Liver (tissue), 9 donors: ENCODE results near the gene ADAT2. TPM values are rescaled to one million over a fixed set of nuclear protein-coding genes. Genes with fewer than 3 reads are reported as not detected.

Source experiments
- DNase-seq: peaks from one replicate; pipeline ENCODE4 v3.0.0-alpha.2; 2017; ENCODE audit warnings: low spot score
- H3K27ac ChIP-seq, 2 donors: one replicate each; pipeline ENCODE4 v1.7.0; 2013; ENCODE audit warnings: inconsistent platforms in 2 of 2, low read length in 2 of 2, control low read depth in 1 of 2, low read depth in 1 of 2, mild to moderate bottlenecking in 1 of 2
- H3K27me3 ChIP-seq, 4 donors: one replicate each; pipeline versions ENCODE4 v1.6.1 to v1.7.0; 2013; ENCODE audit warnings: low read length in 3 of 4, inconsistent platforms in 1 of 4, mild to moderate bottlenecking in 1 of 4, moderate library complexity in 1 of 4; ENCODE audit not compliant: control insufficient read depth in 4 of 4, insufficient read depth in 4 of 4
- H3K36me3 ChIP-seq, 4 donors: one replicate each; pipeline versions ENCODE4 v1.6.1 to v1.7.0; 2013; ENCODE audit warnings: low read length in 3 of 4, mild to moderate bottlenecking in 3 of 4, low read depth in 1 of 4, moderate library complexity in 1 of 4; ENCODE audit not compliant: control insufficient read depth in 4 of 4, insufficient read depth in 3 of 4
- H3K4me1 ChIP-seq, 4 donors: one replicate each; pipeline versions ENCODE4 v1.6.1 to v1.7.0; 2013; ENCODE audit warnings: low read length in 3 of 4, mild to moderate bottlenecking in 3 of 4, moderate library complexity in 1 of 4; ENCODE audit not compliant: control insufficient read depth in 4 of 4, insufficient read depth in 4 of 4
- H3K4me3 ChIP-seq, 3 donors: one replicate each; pipeline versions ENCODE4 v1.6.1 to v1.7.0; 2013; ENCODE audit warnings: low read length in 3 of 3, control low read depth in 1 of 3, low read depth in 1 of 3, mild to moderate bottlenecking in 1 of 3
- H3K9ac ChIP-seq, 2 donors: one replicate each; pipeline ENCODE4 v1.7.0; 2013; ENCODE audit warnings: low read length in 2 of 2, mild to moderate bottlenecking in 2 of 2, moderate library complexity in 2 of 2, control low read depth in 1 of 2, low read depth in 1 of 2
- H3K9me3 ChIP-seq, 4 donors: one replicate each; pipeline versions ENCODE4 v1.6.1 to v1.7.0; 2013; ENCODE audit warnings: low read length in 3 of 4; ENCODE audit not compliant: control insufficient read depth in 4 of 4
- ATF3 ChIP-seq: IDR thresholded peaks from 2 replicates; pipeline ENCODE4 v1.6.1; 2016; ENCODE audit warnings: antibody characterized with exemption
- EGR1 ChIP-seq, 2 donors: IDR thresholded peaks; 2 replicates each; pipeline ENCODE4 v1.6.1; 2016 to 2018; ENCODE audit warnings: antibody characterized with exemption in 2 of 2, low read depth in 2 of 2
- FOXA1 ChIP-seq: IDR thresholded peaks from 2 replicates; pipeline ENCODE4 v1.6.1; 2016; ENCODE audit warnings: antibody characterized with exemption
- FOXA2 ChIP-seq: IDR thresholded peaks from 2 replicates; pipeline ENCODE4 v1.6.1; 2016; ENCODE audit warnings: antibody characterized with exemption
- GABPA ChIP-seq, 2 donors: IDR thresholded peaks in 1 of 2; conservative IDR thresholded peaks in 1 of 2; 2 replicates each; pipeline ENCODE4 v1.6.1; 2016; ENCODE audit warnings: antibody characterized with exemption in 2 of 2, mild to moderate bottlenecking in 1 of 2, moderate library complexity in 1 of 2
- HNF4A ChIP-seq, 2 donors: conservative IDR thresholded peaks; 2 replicates each; pipeline ENCODE4 v1.6.1; 2016; ENCODE audit warnings: antibody characterized with exemption in 2 of 2, mild to moderate bottlenecking in 2 of 2
- HNF4G ChIP-seq: IDR thresholded peaks from 2 replicates; pipeline ENCODE4 v1.6.1; 2016; ENCODE audit warnings: antibody characterized with exemption
- JUND ChIP-seq, 2 donors: IDR thresholded peaks; 2 replicates each; pipeline ENCODE4 v1.6.1; 2016; ENCODE audit warnings: antibody characterized with exemption in 2 of 2
- NR2F2 ChIP-seq: IDR thresholded peaks from 2 replicates; pipeline ENCODE4 v1.6.1; 2016; ENCODE audit warnings: antibody characterized with exemption
- RAD21 ChIP-seq, 2 donors: IDR thresholded peaks; 2 replicates each; pipeline ENCODE4 v1.6.1; 2016; ENCODE audit warnings: antibody characterized with exemption in 2 of 2, mild to moderate bottlenecking in 2 of 2
- REST ChIP-seq: IDR thresholded peaks from 2 replicates; pipeline ENCODE4 v1.6.1; 2016; ENCODE audit warnings: antibody characterized with exemption, mild to moderate bottlenecking
- RXRA ChIP-seq, 2 donors: IDR thresholded peaks; 2 replicates each; pipeline ENCODE4 v1.6.1; 2017 to 2018; ENCODE audit warnings: antibody characterized with exemption in 2 of 2, mild to moderate bottlenecking in 1 of 2
- SP1 ChIP-seq: IDR thresholded peaks from 2 replicates; pipeline ENCODE4 v1.6.1; 2018; ENCODE audit warnings: antibody characterized with exemption, mild to moderate bottlenecking
- TAF1 ChIP-seq: conservative IDR thresholded peaks from 2 replicates; pipeline ENCODE4 v1.6.1; 2016; ENCODE audit warnings: antibody characterized with exemption, mild to moderate bottlenecking
- YY1 ChIP-seq: IDR thresholded peaks from 2 replicates; pipeline ENCODE4 v1.6.1; 2016; ENCODE audit warnings: antibody characterized with exemption, mild to moderate bottlenecking
- ZBTB33 ChIP-seq: IDR thresholded peaks from 2 replicates; pipeline ENCODE4 v1.6.1; 2016; ENCODE audit warnings: antibody characterized with exemption
- WGBS: extraction: QIAGEN DNeasy Blood & Tissue Kit; methylation state at CpG from one replicate; pipeline ENCODE4 v1.1.7; 2013; 5-methylcytosine and 5-hydroxymethylcytosine counted together
- polyA plus RNA-seq, 2 donors: library from polyadenylated mRNA; stranded (reverse) in 1 of 2; unstranded in 1 of 2; fragments of 200-250 nt in 1 of 2; fragments of >200 nt in 1 of 2; fragmentation: Nextera tagmentation in 1 of 2; extraction: Ambion mirVana in 1 of 2; gene quantifications; one replicate each; pipeline versions ENCODE4 v1.2.1 to v1.2.3, GENCODE V29; 2013 to 2015
- total RNA-seq, 2 donors: library from RNA; depleted of rRNA; stranded (reverse); fragments of >200 nt; gene quantifications; one replicate each; pipeline ENCODE4 v1.2.3, GENCODE V29; 2014
- TF ChIP-seq, protein P1 (sequence below): IDR thresholded peaks from 2 replicates; pipeline ENCODE4 v1.6.1; 2016; ENCODE audit warnings: antibody characterized with exemption
- TF ChIP-seq, protein P2 (sequence below): fragments of 150-350 bp; IDR thresholded peaks from 2 replicates; pipeline ENCODE4 v1.5.1; 2017; ENCODE audit warnings: improper control_type of control experiment, low read depth, low read length; ENCODE audit not compliant: missing input control
- donor health status: healthy.
- donor health status: healthy.
- donor health status: healthy.
- donor health status: healthy.
- donor health status: healthy.

The ADAT2 gene
- total and polyA plus RNA-seq, 4 donors = 1.4 to 3.7 (median 2.5) TPM

- 28% methylated on average over 1 of the region's 1 CpG for WGBS
- Histone ChIP-seq H3K36me3 (no peaks in the 10 kb centered on the region), H3K9ac (no peak overlapping the region), H3K27me3 (no peaks in the 10 kb centered on the region), H3K27ac (no peak overlapping the region), H3K4me1 (peaks cover 4 to 25% (median 23%) of the 10 kb centered on the region in 4 donors), H3K4me3 (no peak overlapping the region), H3K9me3 (no peaks in the 10 kb centered on the region)
- TF ChIP-seq RXRA (IDR thresholded peaks at IDR 0.05) (no peak), GABPA (IDR thresholded peaks at IDR 0.05 in 1 of 2, conservative IDR thresholded peaks at IDR 0.05 in 1 of 2) (no peak), RAD21 (IDR thresholded peaks at IDR 0.05) (no peak), YY1 (no peak), ATF3 (no peak), FOXA1 (no peak), JUND (IDR thresholded peaks at IDR 0.05) (no peak), REST (no peak), NR2F2 (no peak), HNF4A (conservative IDR thresholded peaks at IDR 0.05) (no peak), EGR1 (IDR thresholded peaks at IDR 0.05; ENCODE audit: low read depth in 2 of 2) (no peak), ZBTB33 (no peak), FOXA2 (no peak), TAF1 (no peak), HNF4G (no peak), SP1 (no peak)
- TF ChIP-seq, protein P1, sequence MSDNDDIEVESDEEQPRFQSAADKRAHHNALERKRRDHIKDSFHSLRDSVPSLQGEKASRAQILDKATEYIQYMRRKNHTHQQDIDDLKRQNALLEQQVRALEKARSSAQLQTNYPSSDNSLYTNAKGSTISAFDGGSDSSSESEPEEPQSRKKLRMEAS = no peak
- TF ChIP-seq, protein P2, sequence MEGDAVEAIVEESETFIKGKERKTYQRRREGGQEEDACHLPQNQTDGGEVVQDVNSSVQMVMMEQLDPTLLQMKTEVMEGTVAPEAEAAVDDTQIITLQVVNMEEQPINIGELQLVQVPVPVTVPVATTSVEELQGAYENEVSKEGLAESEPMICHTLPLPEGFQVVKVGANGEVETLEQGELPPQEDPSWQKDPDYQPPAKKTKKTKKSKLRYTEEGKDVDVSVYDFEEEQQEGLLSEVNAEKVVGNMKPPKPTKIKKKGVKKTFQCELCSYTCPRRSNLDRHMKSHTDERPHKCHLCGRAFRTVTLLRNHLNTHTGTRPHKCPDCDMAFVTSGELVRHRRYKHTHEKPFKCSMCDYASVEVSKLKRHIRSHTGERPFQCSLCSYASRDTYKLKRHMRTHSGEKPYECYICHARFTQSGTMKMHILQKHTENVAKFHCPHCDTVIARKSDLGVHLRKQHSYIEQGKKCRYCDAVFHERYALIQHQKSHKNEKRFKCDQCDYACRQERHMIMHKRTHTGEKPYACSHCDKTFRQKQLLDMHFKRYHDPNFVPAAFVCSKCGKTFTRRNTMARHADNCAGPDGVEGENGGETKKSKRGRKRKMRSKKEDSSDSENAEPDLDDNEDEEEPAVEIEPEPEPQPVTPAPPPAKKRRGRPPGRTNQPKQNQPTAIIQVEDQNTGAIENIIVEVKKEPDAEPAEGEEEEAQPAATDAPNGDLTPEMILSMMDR = no peak
- DNase-seq = no peak
These were observed 19.3 kb downstream of the ADAT2 start for GRCh38 chr6:143431226-143431625.
